ENCODE measurements around the gene S100A10.

The S100A10 gene

DNA sequence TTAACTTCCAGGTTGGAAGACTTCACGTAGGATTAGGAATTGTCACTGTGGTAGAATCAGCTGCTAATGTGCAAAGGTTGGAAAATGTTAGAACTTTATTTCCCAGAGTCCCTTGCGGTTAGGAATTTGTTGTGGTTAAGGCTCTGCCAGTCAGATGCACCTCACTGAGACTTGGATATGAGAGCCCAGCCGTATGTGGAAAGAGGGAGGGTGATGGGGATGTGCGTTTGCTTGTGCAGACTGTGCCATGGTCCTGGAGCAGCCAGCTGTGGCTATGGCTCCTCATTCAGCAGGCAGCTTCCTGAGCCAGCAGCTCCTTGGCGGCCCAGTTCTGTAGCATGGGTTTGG lies 12.5 kb downstream of the S100A10 start:
- no peak overlapping the region for H3K4me3 ChIP-seq (ENCODE audit: low read depth, low read length)
- DNase-seq (ENCODE audit: low read depth): no peak
- TF ChIP-seq, protein P1, sequence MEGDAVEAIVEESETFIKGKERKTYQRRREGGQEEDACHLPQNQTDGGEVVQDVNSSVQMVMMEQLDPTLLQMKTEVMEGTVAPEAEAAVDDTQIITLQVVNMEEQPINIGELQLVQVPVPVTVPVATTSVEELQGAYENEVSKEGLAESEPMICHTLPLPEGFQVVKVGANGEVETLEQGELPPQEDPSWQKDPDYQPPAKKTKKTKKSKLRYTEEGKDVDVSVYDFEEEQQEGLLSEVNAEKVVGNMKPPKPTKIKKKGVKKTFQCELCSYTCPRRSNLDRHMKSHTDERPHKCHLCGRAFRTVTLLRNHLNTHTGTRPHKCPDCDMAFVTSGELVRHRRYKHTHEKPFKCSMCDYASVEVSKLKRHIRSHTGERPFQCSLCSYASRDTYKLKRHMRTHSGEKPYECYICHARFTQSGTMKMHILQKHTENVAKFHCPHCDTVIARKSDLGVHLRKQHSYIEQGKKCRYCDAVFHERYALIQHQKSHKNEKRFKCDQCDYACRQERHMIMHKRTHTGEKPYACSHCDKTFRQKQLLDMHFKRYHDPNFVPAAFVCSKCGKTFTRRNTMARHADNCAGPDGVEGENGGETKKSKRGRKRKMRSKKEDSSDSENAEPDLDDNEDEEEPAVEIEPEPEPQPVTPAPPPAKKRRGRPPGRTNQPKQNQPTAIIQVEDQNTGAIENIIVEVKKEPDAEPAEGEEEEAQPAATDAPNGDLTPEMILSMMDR (conservative IDR thresholded peaks at IDR 0.05; ENCODE audit: low read depth, low read length): no peak

DNA sequence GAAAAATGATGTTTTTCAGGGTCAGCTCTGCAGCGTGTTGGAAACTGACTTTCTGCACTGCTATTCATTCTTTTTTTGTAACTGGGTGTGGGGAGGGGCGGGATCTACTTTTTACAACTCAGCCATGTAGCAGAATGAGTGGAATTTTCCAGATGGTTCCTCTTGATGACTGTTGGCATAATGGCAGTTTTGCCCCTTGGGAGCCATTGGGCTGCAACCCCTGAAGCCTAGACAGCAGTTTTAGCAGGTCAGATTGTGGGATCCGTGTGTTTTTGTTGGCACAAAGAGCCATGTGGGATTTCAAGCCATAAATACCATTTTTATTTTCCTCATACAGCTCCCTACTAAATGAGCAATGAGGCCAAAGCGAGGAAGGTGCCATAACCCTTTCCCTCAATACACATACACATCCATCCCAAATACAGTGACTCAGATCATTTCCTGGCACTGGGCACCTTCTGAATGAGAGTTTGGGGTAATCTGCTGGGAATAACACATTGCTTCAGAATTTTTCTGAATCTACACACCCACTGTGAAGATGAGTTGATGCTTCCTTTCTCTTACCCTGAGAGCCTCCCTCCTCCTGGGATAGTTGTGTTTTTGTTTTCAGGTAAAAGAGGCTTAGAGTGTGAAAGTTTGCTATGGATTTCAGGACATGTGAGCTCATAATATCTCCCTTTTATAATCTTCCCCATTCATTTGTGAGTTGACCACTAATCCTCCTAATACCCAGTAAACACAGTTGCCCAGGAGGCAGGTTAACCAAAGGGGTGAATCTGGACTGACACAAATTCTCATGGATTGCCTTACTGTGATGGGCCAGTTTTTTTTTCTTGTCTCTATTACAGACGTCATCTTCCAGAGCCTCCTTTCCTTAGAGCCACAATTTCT lies 13.1 kb downstream of the S100A10 start:
- TF ChIP-seq, protein P1 (conservative IDR thresholded peaks at IDR 0.05; ENCODE audit: low read depth, low read length): no peak
- H3K4me3 ChIP-seq (ENCODE audit: low read depth, low read length): no peak overlapping the region
- DNase-seq (ENCODE audit: low read depth): no peak

DNA sequence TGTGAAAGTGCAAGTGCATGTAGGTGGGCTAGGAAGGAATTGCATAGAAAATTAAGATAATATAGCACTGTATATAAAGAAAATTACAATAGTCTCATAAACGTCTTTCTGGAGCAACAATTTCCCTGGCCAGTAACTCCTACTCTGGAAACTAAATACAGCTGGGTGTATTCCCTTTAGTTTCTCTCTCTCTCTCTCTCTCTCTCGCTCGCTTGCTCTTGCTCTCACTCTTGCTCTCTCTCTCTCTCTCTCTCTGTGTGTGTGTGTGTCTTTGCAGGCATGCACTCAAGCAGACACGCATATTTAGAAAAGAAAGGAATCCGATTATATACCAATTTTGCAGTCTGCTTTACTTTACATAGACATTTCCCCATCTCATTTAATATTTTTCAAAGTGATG lies 14.7 kb downstream of the S100A10 start:
- DNase-seq (ENCODE audit: low read depth): no peak
- no peak overlapping the region for H3K4me3 ChIP-seq (ENCODE audit: low read depth, low read length)
- TF ChIP-seq, protein P1 (conservative IDR thresholded peaks at IDR 0.05; ENCODE audit: low read depth, low read length): no peak

DNA sequence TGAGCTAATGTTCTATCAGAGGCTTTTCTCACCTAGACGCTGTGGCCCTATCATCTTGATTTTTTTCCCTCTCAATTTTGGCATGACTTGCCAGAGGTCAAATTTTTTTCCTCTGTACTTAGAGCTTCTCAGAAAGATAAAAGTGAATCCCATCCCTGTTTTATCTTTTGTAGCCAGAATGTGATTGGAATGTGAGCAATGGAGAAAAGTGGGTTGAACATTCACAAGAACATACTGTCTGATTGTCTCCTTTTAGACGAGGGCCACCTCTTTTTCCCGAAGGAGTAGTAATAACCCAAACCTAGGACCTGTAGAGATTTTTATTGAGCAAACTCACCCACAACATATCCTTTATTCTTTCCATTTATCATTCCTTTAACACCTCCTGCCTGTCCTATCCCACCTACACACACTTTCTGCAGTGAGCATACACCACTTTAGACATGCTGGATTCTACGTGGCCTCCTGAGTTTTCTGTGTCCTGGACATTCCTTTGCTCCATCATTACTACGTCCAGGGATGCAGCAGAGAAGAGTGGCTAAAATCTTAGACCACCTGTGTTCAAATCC lies 15.9 kb downstream of the S100A10 start:
- DNase-seq (ENCODE audit: low read depth): no peak
- TF ChIP-seq, protein P1 (conservative IDR thresholded peaks at IDR 0.05; ENCODE audit: low read depth, low read length): no peak
- H3K4me3 ChIP-seq (ENCODE audit: low read depth, low read length): no peak overlapping the region

DNA sequence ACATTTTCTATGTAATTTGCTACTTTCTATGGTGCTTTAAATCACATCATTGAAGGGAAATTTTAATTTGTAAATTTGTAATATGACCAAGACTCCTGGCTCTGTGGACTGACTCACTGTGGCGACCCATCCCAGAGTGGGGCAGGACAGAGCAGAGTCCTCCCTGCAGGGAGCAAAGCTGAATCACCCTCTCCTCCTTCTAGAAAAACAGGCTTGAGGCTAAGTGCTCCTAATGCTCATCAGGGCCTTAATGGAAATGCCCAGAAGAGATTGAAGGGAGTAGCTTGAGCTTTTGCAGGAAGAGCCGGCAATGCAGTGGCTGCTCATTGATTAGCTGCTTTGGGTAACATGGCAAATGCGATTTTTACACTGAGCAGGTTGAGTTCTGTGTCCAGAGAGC lies 16.8 kb downstream of the S100A10 start:
- peak; percentile 76 for DNase-seq (ENCODE audit: low read depth)
- TF ChIP-seq, protein P1 (conservative IDR thresholded peaks at IDR 0.05; ENCODE audit: low read depth, low read length): peak; percentile 8
- H3K4me3 ChIP-seq (ENCODE audit: low read depth, low read length): no peak overlapping the region

DNA sequence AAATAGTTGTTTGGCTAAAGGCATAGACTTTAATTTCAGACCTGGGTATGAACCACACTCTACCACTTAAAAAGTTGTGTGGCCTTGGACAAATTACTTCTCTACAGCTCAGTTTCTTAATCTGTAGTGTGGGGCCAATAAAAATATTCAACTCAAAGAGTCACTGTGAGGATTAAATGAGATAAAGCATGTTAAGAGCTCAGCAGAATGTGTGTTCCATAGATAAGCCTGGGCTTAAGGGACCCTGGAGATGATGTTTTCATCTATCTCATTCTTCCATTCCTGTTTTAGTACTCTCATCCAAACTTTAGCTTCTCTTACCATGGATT lies 17.7 kb downstream of the S100A10 start:
- DNase-seq (ENCODE audit: low read depth): no peak
- TF ChIP-seq, protein P1 (conservative IDR thresholded peaks at IDR 0.05; ENCODE audit: low read depth, low read length): no peak
- no peak overlapping the region for H3K4me3 ChIP-seq (ENCODE audit: low read depth, low read length)

Data from choroid plexus epithelial cell (primary cell).